Activated CD4-positive, alpha-beta T cell treated with anti-CD3 and anti-CD28 coated beads, Interleukin-2, amount 50 U/mL, for 24 hours (primary cell): ENCODE data around the gene GAK.

Experiments used
- DNase-seq, 2 donors: peaks; one replicate each; pipeline ENCODE4 v3.0.0-alpha.2; 2020; ENCODE audit warnings: low read depth in 1 of 2, low spot score in 1 of 2

GAK gene

DNA sequence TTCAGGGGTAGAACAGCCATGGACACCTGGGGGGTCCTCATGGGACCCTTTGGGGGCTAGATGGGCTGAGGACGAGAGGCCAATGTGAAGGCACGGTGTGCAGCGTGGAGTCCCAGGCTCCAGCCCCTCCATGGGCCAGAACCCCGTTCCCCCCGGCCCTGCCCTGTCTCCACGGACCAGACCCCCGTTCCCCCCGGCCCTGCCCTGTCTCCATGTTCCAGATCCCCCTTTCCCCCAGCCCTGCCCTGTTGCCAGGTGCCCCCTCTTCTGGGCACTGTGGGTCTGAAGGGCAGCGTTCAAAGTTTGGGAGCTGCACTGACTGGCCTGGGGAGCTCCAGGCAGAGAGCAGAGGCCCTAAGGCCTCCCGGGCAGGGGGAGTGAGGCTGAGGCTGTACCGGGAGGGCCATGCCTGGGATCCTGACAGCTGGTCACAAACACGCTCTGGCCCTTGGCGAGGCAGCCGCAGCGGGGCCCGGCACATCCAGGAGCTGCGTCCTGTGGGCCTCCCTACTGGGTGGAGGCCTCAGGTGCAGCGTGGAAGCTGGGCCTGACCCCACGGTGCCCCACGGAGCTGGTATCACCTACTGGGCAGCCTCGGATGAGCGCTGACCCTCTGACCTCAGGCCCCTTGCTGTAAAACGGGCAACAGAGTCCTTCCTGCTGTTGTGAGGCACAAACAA, 32.4 kb upstream of the GAK start:
- DNase-seq: no peak

DNA sequence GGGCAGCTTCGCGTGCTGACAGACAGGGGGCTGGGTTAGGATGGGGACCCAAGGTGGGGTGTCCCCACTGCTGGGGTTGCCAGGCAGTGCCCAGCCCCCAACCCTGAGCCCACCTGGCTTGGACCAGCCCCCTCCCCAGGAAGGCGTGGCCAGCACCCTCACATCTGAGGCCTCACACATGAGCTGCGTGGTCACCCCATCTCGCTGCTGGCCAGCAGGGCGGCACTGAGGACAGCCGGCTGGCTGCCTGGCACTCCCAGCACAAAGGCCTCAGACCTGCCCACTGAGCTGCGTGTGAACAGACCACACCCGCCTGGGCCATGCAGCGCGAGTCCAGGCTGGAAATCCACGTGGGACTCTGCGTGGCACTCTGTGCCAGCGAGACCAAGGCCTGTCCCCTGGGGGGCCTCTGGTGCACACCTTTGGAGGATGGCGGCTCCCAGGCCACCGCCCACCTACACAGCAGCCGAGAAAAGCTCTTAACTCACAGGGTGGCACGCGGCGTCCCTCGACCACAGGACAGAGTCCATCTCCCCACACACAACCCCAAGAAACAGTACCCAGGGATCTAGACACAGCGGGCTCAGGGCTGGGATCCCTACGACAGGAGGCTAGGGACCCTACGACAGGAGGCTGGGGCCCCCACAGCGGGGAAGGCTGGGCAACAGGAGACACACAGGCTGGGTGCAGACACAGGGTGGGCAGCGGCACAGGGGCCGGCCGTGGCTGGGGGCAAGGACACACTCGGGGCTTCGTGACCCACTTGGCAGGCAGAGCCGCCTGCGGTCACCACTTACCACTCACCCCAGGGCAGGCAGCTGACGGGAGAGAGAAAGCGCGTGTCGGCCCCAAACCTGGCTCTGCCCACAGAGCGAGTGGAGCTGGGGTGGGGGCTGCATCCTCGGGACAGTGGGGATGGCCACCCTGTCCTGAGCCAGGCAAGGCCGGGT, 31.4 kb upstream of the GAK start:
- DNase-seq: no peak

- DNase-seq: no peak
Measured at GRCh38 chr4:962231-963208, 30.4 kb upstream of the GAK start.

- DNase-seq: no peak
Measured at GRCh38 chr4:961351-962230, 29.5 kb upstream of the GAK start.

- no peak for DNase-seq
Measured at GRCh38 chr4:960636-961350, 28.7 kb upstream of the GAK start.

DNA sequence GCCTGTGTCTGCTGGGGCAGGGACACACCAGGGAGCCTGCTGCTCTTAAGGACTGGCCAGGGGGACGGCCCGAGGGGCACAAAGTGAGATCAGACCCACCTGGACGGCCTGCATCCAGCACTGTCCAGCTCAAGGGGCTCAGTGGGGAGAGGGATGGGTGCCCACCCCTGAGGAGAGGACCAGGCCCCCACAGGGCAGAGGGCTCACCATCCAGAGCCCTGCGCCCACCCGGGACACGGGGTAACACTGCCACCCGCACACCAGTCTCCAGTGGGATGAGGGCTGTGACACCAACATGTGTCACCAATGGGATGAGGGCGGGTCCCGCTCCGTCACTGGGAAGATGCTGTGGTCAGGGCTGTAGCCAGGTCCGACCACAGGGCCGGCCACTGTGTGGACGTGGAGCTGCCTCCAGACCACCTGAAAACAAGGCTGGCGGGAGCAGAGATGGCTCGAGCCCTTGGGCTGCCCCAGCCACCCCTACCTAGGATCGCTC, 28.1 kb upstream of the GAK start:
- DNase-seq: no peak

DNA sequence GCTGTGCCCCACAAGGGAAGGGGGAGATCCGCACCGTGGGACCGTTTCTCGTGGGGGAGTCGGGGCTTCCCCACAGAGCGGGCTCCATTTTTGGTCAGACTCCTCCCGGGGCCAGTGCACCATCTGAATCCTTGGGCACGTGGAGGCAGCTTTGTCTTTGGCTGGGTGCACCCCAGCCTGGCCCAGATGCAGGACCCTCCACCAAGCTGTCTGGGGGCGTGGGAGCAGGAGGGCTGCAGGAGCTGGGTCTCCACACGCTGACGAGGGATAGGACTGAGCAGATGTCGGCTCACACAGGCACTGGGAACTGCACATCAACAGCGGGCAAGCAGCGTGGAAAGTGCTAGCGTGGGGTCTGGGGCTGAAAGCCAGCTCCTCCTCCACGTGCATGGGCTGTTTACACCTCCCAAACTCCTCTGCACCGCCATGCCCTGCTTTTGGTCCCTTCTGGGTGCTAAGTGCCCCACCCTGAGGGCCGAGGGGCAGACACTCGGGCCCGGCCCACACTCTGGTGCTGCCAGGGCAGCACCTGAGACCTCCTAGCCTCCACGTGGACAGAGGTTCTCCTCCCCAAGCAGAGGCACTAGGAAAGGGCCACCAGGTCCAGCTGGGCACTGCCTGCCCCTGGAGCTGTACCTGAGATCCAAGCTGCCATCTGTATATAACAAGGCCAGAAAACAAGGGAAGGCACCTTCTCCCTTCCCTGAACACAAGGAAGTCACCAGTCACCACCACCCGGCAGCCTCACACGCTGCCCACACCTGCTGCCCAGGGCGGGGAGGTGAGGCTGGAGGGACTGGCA, 27.4 kb upstream of the GAK start:
- no peak for DNase-seq

DNA sequence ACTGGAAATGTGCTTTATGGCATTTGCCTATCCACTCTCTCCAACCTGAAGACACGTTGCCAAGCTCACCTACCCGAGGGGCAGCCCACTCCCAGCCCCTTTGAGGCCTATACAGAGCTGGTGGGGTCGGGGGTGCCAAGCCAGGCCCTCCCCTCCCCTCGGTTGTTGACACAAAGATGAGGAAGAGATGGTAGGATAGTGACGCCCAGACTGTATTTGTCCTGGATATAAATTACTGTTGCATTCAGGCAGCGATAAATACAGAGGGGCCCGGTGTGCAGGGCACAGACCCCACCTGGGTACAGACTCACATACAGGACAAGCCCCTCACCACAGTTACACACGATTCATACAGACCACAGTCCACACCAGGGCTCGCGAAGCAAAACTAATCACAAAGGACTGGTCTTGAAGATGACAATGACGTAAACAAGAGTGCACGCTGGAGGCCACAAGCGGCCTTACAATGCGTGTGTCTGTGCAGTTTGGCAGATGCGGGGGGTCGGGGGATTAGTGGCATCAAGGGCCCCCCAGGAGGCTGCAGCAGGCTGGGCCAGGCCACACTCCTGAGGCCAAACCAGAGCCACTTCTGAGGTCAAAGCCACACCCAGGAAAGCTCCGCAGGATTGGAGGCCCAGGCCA, 26.7 kb upstream of the GAK start:
- DNase-seq: no peak

DNA sequence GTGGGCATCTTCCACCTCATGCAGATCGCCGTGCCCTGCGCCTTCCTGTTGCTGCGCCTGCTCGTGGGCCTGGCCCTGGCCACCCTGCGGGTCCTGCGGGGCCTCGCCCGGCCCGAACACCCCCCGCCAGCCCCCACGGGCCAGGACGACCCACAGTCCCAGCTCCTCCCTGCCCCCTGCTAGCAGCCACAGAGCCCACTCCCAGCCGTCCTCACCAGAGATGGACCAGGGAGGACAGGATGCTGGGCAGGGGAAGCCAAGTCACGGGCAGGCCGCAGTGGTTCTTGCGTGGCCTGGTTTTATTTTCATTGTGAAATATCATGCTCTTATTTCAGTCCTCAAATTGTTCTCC, 26.2 kb upstream of the GAK start:
- DNase-seq: no peak

DNA sequence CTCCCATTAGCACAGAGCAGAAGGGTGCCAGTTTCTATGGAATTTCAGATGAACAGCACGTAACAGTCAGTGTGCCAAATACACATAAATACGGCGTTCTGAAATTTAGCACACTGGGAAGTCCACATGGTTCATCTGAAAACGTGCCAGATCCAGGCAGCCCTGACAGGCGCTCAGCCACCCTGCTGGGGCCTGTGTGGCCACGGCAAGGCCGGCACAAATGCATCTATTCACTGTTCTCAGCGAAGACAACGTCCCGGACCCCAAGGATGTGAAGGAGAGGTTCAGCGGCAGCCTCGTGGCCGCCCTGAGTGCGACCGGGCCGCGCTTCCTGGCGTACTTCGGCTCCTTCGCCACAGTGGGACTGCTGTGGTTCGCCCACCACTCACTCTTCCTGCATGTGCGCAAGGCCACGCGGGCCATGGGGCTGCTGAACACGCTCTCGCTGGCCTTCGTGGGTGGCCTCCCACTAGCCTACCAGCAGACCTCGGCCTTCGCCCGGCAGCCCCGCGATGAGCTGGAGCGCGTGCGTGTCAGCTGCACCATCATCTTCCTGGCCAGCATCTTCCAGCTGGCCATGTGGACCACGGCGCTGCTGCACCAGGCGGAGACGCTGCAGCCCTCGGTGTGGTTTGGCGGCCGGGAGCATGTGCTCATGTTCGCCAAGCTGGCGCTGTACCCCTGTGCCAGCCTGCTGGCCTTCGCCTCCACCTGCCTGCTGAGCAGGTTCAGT, 25.6 kb upstream of the GAK start:
- no peak for DNase-seq

GRCh38 chr4:957231-957580, 25.1 kb upstream of the GAK start:
- no peak for DNase-seq

DNA sequence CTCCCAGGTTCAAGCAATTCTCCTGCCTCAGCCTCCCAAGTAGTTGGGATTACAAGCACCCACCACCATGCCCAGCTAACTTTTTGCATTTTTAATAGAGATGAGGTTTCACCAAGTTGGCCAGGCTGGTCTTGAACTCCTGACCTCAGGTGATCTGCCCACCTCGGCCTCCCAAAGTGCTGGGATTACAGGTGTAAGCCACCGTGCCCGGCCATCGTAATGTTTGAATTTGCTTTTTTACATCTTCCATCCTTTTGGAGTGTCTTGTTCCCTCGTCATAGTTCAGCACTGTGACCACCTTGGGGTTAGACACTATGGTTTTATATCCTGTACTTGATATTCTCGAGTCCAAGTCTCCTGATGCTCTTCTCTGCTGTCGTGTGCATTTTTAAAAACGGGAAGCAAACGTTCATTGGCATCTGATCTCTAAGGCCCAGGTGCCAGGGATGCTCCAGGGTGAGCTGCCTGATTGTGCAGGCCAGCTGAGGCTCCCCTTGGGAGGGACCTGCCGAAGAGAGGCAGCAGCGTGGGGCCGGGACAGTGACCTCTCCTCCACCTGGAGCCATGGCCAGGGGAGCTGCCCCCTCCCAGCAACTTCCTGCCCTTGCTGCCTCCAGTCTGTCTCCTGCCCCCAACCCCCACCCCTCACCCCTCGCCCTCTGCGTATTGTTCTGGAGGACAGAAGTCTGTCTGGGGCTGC, 24.6 kb upstream of the GAK start:
- no peak for DNase-seq

- no peak for DNase-seq
Measured at GRCh38 chr4:955931-956381, 23.8 kb upstream of the GAK start.

DNA sequence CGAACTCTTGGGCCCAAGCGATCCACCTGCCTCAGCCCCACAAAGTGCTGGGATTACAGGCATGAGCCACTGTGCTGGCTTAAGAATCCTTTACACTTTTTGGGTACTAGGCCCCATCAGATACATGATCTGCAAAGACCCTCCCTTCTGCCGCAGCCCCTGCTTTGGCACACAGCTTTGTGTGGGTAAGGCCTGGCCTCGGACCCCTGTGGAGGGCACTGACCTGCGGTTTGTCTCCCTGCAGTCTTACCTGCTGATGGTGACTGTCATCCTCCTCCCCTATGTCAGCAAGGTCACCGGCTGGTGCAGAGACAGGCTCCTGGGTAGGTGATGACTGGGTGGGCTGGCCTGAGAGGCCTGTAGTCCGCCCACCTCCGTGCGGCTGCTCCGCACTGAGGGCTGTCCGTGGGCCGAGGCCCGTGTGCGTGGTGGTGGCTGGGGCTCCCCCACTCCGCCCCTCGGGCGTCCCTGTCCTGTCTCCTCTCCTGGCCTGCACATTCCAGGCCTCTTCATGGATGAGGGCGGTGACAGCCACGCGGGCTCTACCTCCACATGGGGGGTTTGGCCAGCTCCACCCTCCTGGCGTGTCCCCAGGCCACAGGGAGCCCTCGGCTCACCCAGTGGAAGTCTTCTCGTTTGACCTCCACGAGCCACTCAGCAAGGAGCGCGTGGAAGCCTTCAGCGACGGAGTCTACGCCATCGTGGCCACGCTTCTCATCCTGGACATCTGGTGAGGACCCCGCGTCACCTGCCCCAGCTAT, 23.2 kb upstream of the GAK start:
- DNase-seq: no peak

- DNase-seq: no peak
Measured at GRCh38 chr4:954211-955020, 22.3 kb upstream of the GAK start.

DNA sequence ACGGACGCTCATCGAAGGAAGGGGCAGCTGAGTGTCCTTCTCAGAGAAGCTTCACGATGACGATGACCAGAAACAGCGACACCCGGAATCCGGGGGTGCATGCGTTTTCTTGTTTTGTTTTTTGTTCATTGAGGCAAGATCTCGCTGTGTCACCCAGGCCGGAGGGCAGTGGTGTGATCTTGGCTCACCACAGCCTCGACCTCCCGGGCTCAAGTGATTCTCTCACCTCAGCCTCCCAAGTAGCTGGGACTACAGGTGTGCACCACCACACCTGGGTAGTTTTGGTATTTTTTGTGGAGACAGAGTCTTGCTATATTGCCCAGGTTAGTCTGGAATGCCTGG, 21.4 kb upstream of the GAK start:
- DNase-seq: no peak
